B cell (primary cell): ENCODE results near the gene OXER1. TPM values are rescaled to one million over a fixed set of nuclear protein-coding genes. Genes with fewer than 3 reads are reported as not detected.
"Not testable (repeated sequence)": the region's sequence is repeated elsewhere in the genome, so short reads cannot be mapped to it uniquely, and the experiment has no call there.

Experiments used
- ATAC-seq: fragments of 200-7000 bp; cut with Tn5 transposase; one replicate; pipeline ENCODE4 v1.10.0; 2021; ENCODE audit warnings: low read depth, mild to moderate bottlenecking, moderate number of reproducible peaks, moderate library complexity
- CTCF ChIA-PET: fragments of 350-600 bp; sonication (Branson Sonifier 250); formaldehyde crosslinking; loops from one replicate; lab custom pipeline; 2021; ENCODE audit warnings: antibody characterized with exemption, inconsistent platforms; lab: Charles Lee
- POLR2A ChIA-PET: fragments of 350-600 bp; sonication (Branson Sonifier 250); formaldehyde crosslinking; loops from one replicate; lab custom pipeline; 2021; ENCODE audit warnings: antibody characterized with exemption; lab: Charles Lee
- DNase-seq: peaks from one replicate; pipeline ENCODE4 v3.0.0; 2013
- H2AFZ ChIP-seq: 2 replicates; pipeline ENCODE4 v1.6.1; 2012; ENCODE audit warnings: mild to moderate bottlenecking, low read depth, low read length; ENCODE audit not compliant: insufficient read depth, poor library complexity, severe bottlenecking
- H3K27ac ChIP-seq, 2 donors: 1 replicate in 1 of 2; 2 replicates in 1 of 2; pipeline ENCODE4 v1.5.1; 2012 to 2013; ENCODE audit warnings: low read length in 2 of 2, mild to moderate bottlenecking in 2 of 2, moderate library complexity in 1 of 2
- H3K27me3 ChIP-seq, 4 experiments: fragments of 200-600 bp in 1 of 4; sonication (generic) in 1 of 4; replicated peaks in 1 of 4; 1 replicate in 2 of 4; 2 replicates in 2 of 4; pipeline versions ENCODE4 v1.6.1 to v1.7.0; 2013 to 2016; ENCODE audit warnings: low read length in 3 of 4, mild to moderate bottlenecking in 2 of 4, mixed read lengths in 1 of 4, moderate library complexity in 1 of 4; ENCODE audit not compliant: insufficient read depth in 4 of 4, control insufficient read depth in 3 of 4; ENCODE audit errors: control extremely low read depth in 1 of 4
- H3K36me3 ChIP-seq, 2 experiments: replicated peaks in 1 of 2; 1 replicate in 1 of 2; 2 replicates in 1 of 2; pipeline versions ENCODE4 v1.6.1 to v1.7.1; 2013; ENCODE audit warnings: low read length in 1 of 2; ENCODE audit not compliant: insufficient read depth in 2 of 2, control insufficient read depth in 1 of 2; ENCODE audit errors: control extremely low read depth in 1 of 2, extremely low read depth in 1 of 2
- H3K4me1 ChIP-seq, 2 donors: fragments of 200-600 bp in 1 of 2; sonication (generic) in 1 of 2; 1 replicate in 1 of 2; 2 replicates in 1 of 2; pipeline versions ENCODE4 v1.5.1 to v1.6.1; 2013 to 2017; ENCODE audit warnings: low read length in 2 of 2; ENCODE audit not compliant: control insufficient read depth in 2 of 2, insufficient read depth in 2 of 2
- H3K4me2 ChIP-seq: replicated peaks from 2 replicates; pipeline ENCODE3; 2012; ENCODE audit warnings: mild to moderate bottlenecking, low read depth, low read length; ENCODE audit not compliant: poor library complexity, severe bottlenecking
- H3K4me3 ChIP-seq, 5 experiments: fragments of 200-600 bp in 1 of 5; sonication (generic) in 1 of 5; 1 replicate in 3 of 5; 2 replicates in 2 of 5; pipeline versions ENCODE4 v1.5.1 to v1.7.0; 2011 to 2016; ENCODE audit warnings: low read length in 4 of 5, mild to moderate bottlenecking in 4 of 5, low read depth in 2 of 5, control low read depth in 1 of 5, moderate library complexity in 1 of 5; ENCODE audit not compliant: insufficient read depth in 1 of 5; ENCODE audit errors: control extremely low read depth in 1 of 5, extremely low read depth in 1 of 5
- H3K79me2 ChIP-seq: fragments of 200-600 bp; sonication (generic); one replicate; pipeline ENCODE4 v1.6.0; 2016; ENCODE audit warnings: low read length; ENCODE audit not compliant: control insufficient read depth, insufficient read depth
- H3K9ac ChIP-seq: fragments of 200-600 bp; sonication (generic); 2 replicates; pipeline ENCODE4 v1.6.1; 2017; ENCODE audit warnings: mild to moderate bottlenecking, low read length, moderate library complexity
- H3K9me3 ChIP-seq, 3 donors: one replicate each; pipeline versions ENCODE4 v1.6.1 to v1.7.1; 2013; ENCODE audit warnings: low read length in 2 of 3; ENCODE audit not compliant: control insufficient read depth in 2 of 3, insufficient read depth in 1 of 3; ENCODE audit errors: control extremely low read depth in 1 of 3
- H4K20me1 ChIP-seq: 2 replicates; pipeline ENCODE4 v1.6.0; 2012; ENCODE audit warnings: mild to moderate bottlenecking, low read length; ENCODE audit not compliant: insufficient read depth, control insufficient read depth, poor library complexity, severe bottlenecking
- H3K27ac Mint-ChIP-seq: one replicate; pipeline ENCODE4 v1.8.0; 2021; ENCODE audit warnings: mixed read lengths
- H3K27me3 Mint-ChIP-seq: one replicate; pipeline ENCODE4 v1.8.0; 2021; ENCODE audit warnings: mixed read lengths
- H3K4me1 Mint-ChIP-seq: one replicate; pipeline ENCODE4 v1.8.0; 2021; ENCODE audit warnings: mixed read lengths
- H3K4me3 Mint-ChIP-seq: one replicate; pipeline ENCODE4 v1.8.0; 2021; ENCODE audit warnings: mixed read lengths
- H3K9me3 Mint-ChIP-seq: one replicate; pipeline ENCODE4 v1.8.0; 2022; ENCODE audit warnings: mixed read lengths; ENCODE audit not compliant: insufficient read depth
- EZH2 ChIP-seq: IDR thresholded peaks from 2 replicates; pipeline ENCODE4 v1.6.1; 2012; ENCODE audit warnings: borderline replicate concordance, low read depth, mild to moderate bottlenecking, moderate library complexity, low read length; ENCODE audit not compliant: insufficient read depth, poor library complexity, severe bottlenecking
- WGBS: methylation state at CpG from one replicate; pipeline ENCODE4 v1.1.5; 2013; ENCODE audit warnings: missing lambda C conversion rate; ENCODE audit not compliant: insufficient coverage; 5-methylcytosine and 5-hydroxymethylcytosine counted together
- intact Hi-C: fragments of 100-400 bp; cut with micrococcal nuclease; formaldehyde crosslinking; loops from one replicate; pipeline ENCODE4 v1.10.0; 2022
- polyA plus RNA-seq: library from polyadenylated mRNA; depleted of rRNA; stranded (reverse); fragments of >200 nt; gene quantifications from 2 replicates; pipeline ENCODE4 v1.2.3, GENCODE V29; 2012
- total RNA-seq, 2 donors: library from RNA; stranded (reverse); fragments of 120-200 nt in 1 of 2; gene quantifications; 1 replicate in 1 of 2; 2 replicates in 1 of 2; pipeline versions ENCODE4 v1.2.3 to v1.2.4, GENCODE V29; 2013 to 2022
- TF ChIP-seq, protein P1 (sequence below): fragments of 200-600 bp; IDR thresholded peaks from one replicate; pipeline ENCODE4 v1.8.0; 2022; ENCODE audit warnings: antibody characterized with exemption, mild to moderate bottlenecking

OXER1 gene
- total and polyA plus RNA-seq, 2 donors (not counting 1 experiment from before 2014, with no cell fraction given), result 3.2 to 3.3 TPM

DNA sequence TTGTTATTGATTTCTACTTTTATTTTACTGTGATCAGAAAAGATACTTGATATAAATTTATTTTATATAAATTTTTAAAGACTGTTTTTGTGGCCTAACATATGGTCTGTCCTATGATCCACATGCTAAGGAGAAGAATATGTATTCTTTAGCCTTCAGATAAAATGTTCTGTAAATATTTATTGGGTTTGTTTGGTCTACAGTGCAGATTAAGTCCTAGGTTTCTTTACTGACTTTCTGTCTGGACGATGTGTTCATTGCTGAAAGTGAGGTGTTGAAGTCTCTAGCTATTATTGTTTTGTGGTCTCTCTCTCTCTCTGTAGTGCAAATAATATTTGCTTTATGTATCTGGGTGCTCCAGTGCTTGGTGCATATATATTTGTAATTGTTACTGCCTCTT, 30.1 kb downstream of the OXER1 start:
- Mint-ChIP-seq H3K9me3 (peaks cover 16% of the 10 kb centered on the region), H3K4me1 (no peaks in the 10 kb centered on the region), H3K27me3 (no peaks in the 10 kb centered on the region), H3K4me3 (no peak overlapping the region), H3K27ac (no peak overlapping the region)
- Histone ChIP-seq H3K4me3 (no peak overlapping the region), H3K79me2 (no peaks in the 10 kb centered on the region), H4K20me1 (no peaks in the 10 kb centered on the region), H2AFZ (no peak overlapping the region), H3K27me3 (no peaks in the 10 kb centered on the region), H3K9me3 (peaks cover 11 to 25% (median 21%) of the 10 kb centered on the region in 3 donors), H3K4me1 (no peaks in the 10 kb centered on the region), H3K9ac (no peak overlapping the region), H3K36me3 (peaks cover 0 to 14% of the 10 kb centered on the region in 2 experiments), H3K4me2 (no peak overlapping the region), H3K27ac (no peak overlapping the region)
- POLR2A ChIA-PET, result no interaction called here
- intact Hi-C loops, result no loop called here
- no CpG with 5 or more reads among the region's 1 CpG for WGBS
- CTCF ChIA-PET, result no interaction called here
- DNase-seq (no peak), ATAC-seq (no peak)
- TF ChIP-seq, protein P1, sequence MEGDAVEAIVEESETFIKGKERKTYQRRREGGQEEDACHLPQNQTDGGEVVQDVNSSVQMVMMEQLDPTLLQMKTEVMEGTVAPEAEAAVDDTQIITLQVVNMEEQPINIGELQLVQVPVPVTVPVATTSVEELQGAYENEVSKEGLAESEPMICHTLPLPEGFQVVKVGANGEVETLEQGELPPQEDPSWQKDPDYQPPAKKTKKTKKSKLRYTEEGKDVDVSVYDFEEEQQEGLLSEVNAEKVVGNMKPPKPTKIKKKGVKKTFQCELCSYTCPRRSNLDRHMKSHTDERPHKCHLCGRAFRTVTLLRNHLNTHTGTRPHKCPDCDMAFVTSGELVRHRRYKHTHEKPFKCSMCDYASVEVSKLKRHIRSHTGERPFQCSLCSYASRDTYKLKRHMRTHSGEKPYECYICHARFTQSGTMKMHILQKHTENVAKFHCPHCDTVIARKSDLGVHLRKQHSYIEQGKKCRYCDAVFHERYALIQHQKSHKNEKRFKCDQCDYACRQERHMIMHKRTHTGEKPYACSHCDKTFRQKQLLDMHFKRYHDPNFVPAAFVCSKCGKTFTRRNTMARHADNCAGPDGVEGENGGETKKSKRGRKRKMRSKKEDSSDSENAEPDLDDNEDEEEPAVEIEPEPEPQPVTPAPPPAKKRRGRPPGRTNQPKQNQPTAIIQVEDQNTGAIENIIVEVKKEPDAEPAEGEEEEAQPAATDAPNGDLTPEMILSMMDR, result no peak
- no peak for TF ChIP-seq EZH2

DNA sequence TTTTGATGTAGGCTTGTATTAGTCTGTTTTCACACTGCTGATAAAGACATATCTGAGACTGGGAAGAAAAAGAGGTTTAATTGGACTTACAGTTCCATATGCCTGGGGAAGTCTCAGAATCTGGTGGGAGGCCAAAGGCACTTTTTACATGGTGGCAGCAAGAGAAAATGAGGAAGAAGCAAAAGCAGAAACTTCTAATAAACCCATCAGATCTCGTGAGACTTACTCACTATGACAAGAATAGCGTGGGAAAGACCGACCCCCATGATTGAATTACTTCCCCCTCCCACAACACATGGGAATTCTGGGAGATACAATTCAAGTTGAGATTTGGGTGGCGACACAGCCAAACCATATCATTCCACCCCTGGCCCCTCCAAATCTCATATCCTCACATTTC, 32.6 kb downstream of the OXER1 start:
- H3K4me3 ChIP-seq, H3K27ac Mint-ChIP-seq, H3K27me3 ChIP-seq, H3K9ac ChIP-seq, H3K4me1 ChIP-seq, H4K20me1 ChIP-seq, H3K79me2 ChIP-seq, H3K4me3 Mint-ChIP-seq, intact Hi-C loops, DNase-seq, H3K36me3 ChIP-seq, H3K27ac ChIP-seq, H3K4me1 Mint-ChIP-seq, POLR2A ChIA-PET, H3K4me2 ChIP-seq, H3K27me3 Mint-ChIP-seq, ATAC-seq, CTCF ChIA-PET, H3K9me3 Mint-ChIP-seq, H2AFZ ChIP-seq: not testable (repeated sequence)
- H3K9me3 ChIP-seq, result peaks cover 8 to 19% (median 12%) of the 10 kb centered on the region in 3 donors
- WGBS, result 100% methylated on average over 1 of the region's 4 CpGs
